ENCODE results near the gene LCOR.

The LCOR gene

GRCh38 chr10:97037365-97038361 lies 205.6 kb downstream of the LCOR start:
- peak; percentile 74 for DNase-seq

DNA sequence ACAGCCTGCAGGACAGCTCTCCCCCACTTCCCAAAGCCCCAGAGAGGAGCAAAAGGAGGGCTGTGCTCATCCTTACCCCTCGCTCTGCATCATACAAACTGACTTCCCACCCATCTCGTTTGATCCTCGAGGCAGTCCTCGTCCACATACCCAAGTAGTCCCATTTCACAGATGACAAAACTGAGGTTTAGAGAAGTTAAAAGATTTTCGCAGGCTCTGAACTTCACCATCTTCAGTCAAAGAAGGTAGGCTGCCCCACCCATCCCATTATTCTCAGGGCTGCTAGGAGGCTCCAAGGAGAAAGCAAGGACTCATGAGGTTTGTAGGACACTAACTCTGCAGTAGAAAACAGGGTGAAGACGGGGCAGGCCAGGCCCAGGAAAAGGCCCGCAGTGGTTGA lies 206.6 kb downstream of the LCOR start:
- no peak for DNase-seq

- DNase-seq: no peak
Observed at GRCh38 chr10:97039538-97040247, 207.6 kb downstream of the LCOR start.

DNA sequence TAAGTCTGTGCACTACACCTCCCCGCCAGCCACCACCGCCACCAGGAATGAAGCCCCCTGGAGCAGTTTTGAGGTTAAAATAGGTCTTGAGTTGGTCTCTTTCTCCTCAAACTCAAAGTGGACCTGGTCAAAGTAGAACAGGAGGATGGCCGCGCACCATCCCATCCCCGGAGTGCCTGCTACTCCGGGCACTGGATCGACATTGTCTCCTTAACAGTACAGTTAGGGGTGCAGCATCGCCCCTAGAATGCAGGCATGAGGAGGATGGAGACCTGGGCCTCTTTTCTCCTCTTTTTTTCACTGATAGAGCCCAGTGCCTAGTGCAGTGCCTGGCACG lies 208.1 kb downstream of the LCOR start:
- DNase-seq: no peak

- DNase-seq: no peak
Observed at GRCh38 chr10:97040706-97041105, 208.6 kb downstream of the LCOR start.

GRCh38 chr10:97042081-97042480 lies 210.0 kb downstream of the LCOR start:
- DNase-seq: no peak

DNA sequence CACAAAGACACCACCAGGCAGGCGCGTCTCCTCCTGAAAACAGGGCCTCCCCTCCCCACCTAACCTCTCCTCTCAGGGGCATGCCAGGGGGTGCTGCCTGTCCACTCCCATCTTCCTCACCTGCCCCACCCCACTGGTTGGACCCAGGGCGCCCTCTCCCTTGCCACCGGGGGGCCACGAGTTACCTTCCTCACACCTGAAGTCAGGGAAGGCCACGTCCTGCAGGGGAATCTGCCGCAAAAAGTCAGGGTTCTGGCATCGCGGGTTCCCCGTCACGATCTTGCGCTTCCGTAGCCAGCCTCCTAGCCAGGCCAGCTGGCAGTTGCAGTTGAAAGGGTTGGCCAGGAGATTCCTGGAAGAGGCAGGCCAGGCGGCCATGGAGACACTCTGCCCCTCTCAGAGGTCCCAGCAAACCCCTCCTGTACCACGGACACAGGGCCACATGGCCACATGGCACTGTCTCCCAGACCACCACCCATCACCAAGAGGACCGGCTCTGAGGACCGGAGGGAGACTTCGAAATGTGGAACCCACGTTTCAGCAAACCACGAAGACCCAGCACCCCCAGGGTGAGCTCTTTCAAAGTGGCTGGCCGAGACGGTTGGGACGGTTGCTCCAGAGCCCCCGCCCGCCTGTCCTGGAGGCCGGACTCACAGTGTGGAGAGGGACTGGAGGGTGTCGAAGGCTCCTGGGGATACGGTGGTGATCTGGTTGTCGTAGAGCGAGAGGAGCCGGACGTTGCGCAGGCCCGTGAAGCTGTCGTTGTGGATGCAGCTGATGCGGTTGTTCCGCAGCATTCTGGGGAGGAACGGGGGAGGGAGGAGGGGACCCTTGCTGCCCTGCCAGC lies 210.8 kb downstream of the LCOR start:
- DNase-seq: no peak

DNA sequence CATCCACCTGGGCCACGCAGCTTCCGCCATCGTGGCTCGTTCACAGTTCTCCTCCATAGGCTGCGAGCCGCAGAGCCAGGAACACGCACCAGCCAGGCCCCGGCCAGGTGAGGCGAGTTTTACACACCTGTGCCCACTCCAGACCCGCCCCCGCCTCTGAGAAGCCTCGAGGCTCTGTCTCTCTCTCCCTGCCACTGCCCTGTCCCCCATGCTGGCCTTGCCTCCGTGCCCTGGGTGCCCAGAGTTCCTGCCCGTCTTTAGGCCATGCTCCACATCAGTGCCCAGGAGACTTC lies 211.4 kb downstream of the LCOR start:
- DNase-seq: no peak
